Measurements from ENCODE around the gene MYO9A. TPM values are rescaled to one million over a fixed set of nuclear protein-coding genes. Genes with fewer than 3 reads are reported as not detected.

MYO9A gene
- total RNA-seq, 1 experiment from 2014 or later: 21.4 TPM

DNA sequence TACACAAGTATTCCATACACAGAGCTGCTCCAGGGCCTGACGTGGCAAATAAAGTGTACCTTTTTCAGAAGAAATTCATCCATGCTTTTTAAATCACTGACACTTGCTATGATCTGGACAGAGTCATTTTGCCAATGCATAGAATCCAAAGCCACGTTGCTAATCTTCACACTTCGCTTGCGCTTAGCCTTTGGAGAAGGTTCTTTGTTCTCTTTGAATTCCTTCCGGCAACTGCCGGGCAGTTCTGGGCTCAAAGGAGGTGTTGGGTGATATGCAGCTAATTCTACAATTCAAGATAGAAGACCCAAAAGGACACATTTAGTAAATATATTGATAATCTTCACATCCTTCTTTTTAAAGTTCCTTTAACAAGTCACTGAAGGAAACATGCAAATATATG lies 237.7 kb downstream of the MYO9A start:
- Histone ChIP-seq H3K23ac (ENCODE audit: insufficient read length, low read depth, low read length) (no peak overlapping the region), H2BK12ac (ENCODE audit: insufficient read length, low read depth, low read length) (no peak overlapping the region), H3K79me1 (ENCODE audit: insufficient read depth, low read depth, low read length, poor library complexity, severe bottlenecking) (no peaks in the 10 kb centered on the region), H4K20me1 (ENCODE audit: control insufficient read depth, insufficient read depth, insufficient read length) (no peaks in the 10 kb centered on the region), H4K5ac (ENCODE audit: insufficient read length, low read depth, low read length) (no peak overlapping the region), H2BK20ac (ENCODE audit: low read depth, low read length, poor library complexity, severe bottlenecking) (no peak overlapping the region), H3K4me1 (ENCODE audit: insufficient read depth, low read length) (no peaks in the 10 kb centered on the region), H4K8ac (replicated peaks; ENCODE audit: insufficient read length, low read depth, low read length) (no peak overlapping the region), H3K27ac (ENCODE audit: insufficient read length, low read depth, low read length) (no peak overlapping the region), H3K23me2 (ENCODE audit: insufficient read length, low read depth, low read length, poor library complexity, severe bottlenecking) (no peaks in the 10 kb centered on the region), H3K9me3 (ENCODE audit: control insufficient read depth, low read depth, low read length) (no peaks in the 10 kb centered on the region), H3K79me2 (ENCODE audit: insufficient read depth, low read length) (no peaks in the 10 kb centered on the region), H2AFZ (ENCODE audit: low read length) (no peak overlapping the region), H3K14ac (ENCODE audit: insufficient read depth, low read length) (no peak overlapping the region), H4K91ac (ENCODE audit: insufficient read length, low read depth, low read length) (no peak overlapping the region), H3K27me3 (ENCODE audit: insufficient read depth, low read length) (no peaks in the 10 kb centered on the region), H2BK15ac (ENCODE audit: low read depth, low read length) (no peak overlapping the region), H3K4ac (ENCODE audit: low read depth, low read length) (no peak overlapping the region), H3T11ph (ENCODE audit: low read length) (no peak overlapping the region), H2BK120ac (ENCODE audit: low read depth, low read length, poor library complexity, severe bottlenecking) (no peak overlapping the region), H3K9ac (ENCODE audit: extremely low read depth, insufficient read length, low read length) (no peak overlapping the region), H2BK5ac (ENCODE audit: insufficient read length, low read length) (no peak overlapping the region), H2AK5ac (ENCODE audit: insufficient read length, low read length) (no peak overlapping the region), H3K4me2 (ENCODE audit: insufficient read depth, insufficient read length, low read length) (no peak overlapping the region), H3K18ac (ENCODE audit: insufficient read length, low read depth, low read length) (no peak overlapping the region), H3K56ac (ENCODE audit: insufficient read length, low read depth, low read length) (no peak overlapping the region)
- H3K27ac Mint-ChIP-seq: no peak overlapping the region; a peak in 1 of 7 replicates
- no peak for DNase-seq
- no peaks in the 10 kb centered on the region for H3K27me3 Mint-ChIP-seq (ENCODE audit: low read depth)
- peaks cover 0 to 7% (median 4%) of the 10 kb centered on the region in 3 experiments; a peak in 3 of 7 replicates for H3K36me3 Mint-ChIP-seq (ENCODE audit: insufficient read depth in 1 of 3, low read depth in 3 of 3)
- H3K9me3 Mint-ChIP-seq: no peaks in the 10 kb centered on the region
- no peak overlapping the region for H3K4me3 Mint-ChIP-seq
- H3K4me1 Mint-ChIP-seq: peaks cover 7 to 10% of the 10 kb centered on the region in 2 experiments
- TF ChIP-seq CTCF (conservative IDR thresholded peaks at IDR 0.05): no peak
- no CpG with 5 or more reads among the region's 6 CpGs for WGBS (ENCODE audit: extremely low coverage, insufficient read length, low lambda C conversion rate)
